GM12865 (cell line): ENCODE results near the gene MARCKSL1.

Experiments used
- DNase-seq: peaks from one replicate; pipeline ENCODE4 v3.0.0; 2010; ENCODE audit warnings: low read depth
- H3K4me3 ChIP-seq: 2 replicates; pipeline ENCODE4 v1.5.1; 2011; ENCODE audit warnings: mild to moderate bottlenecking, low read depth, low read length, control low read depth
- CTCF ChIP-seq: IDR thresholded peaks from 2 replicates; pipeline ENCODE4 v1.5.1; 2011; ENCODE audit warnings: low read length, control low read depth, low read depth, inconsistent platforms; ENCODE audit not compliant: insufficient read depth; ENCODE audit errors: missing control alignments

Gene MARCKSL1

GRCh38 chr1:32337855-32338636, 2.0 kb upstream of the MARCKSL1 start:
- TF ChIP-seq CTCF, result no peak
- DNase-seq, result peak; percentile 81
- H3K4me3 ChIP-seq, result peak overlapping the region; percentile 19

- DNase-seq, result peak; percentile 88
- peak overlapping the region; percentile 26 for H3K4me3 ChIP-seq
- TF ChIP-seq CTCF, result no peak
These were observed 1.1 kb upstream of the MARCKSL1 start for GRCh38 chr1:32336963-32337675.

GRCh38 chr1:32336591-32336932, 529 bp upstream of the MARCKSL1 start:
- peak overlapping the region; percentile 26 for H3K4me3 ChIP-seq
- DNase-seq, result no peak
- TF ChIP-seq CTCF, result no peak

- peak overlapping the region; percentile 68 for H3K4me3 ChIP-seq
- DNase-seq, result no peak
- TF ChIP-seq CTCF, result no peak
These were observed 571 bp downstream of the MARCKSL1 start for GRCh38 chr1:32335535-32335789.

GRCh38 chr1:32334864-32335534, 1.0 kb downstream of the MARCKSL1 start:
- DNase-seq, result peak; percentile 72
- H3K4me3 ChIP-seq, result peak overlapping the region; percentile 68
- peak; percentile 78 for TF ChIP-seq CTCF

GRCh38 chr1:32334274-32334861, 1.7 kb downstream of the MARCKSL1 start:
- no peak for TF ChIP-seq CTCF
- DNase-seq, result no peak

More at GRCh38 chr1:32334274-32334861, 1.7 kb downstream of the MARCKSL1 start:
- H3K4me3 ChIP-seq, result peak overlapping the region; percentile 68
